ENCODE data around the gene CD58.

CD58 gene

GRCh38 chr1:116487031-116487430, 83.8 kb downstream of the CD58 start:
- H3K9ac ChIP-seq (ENCODE audit: low read length in 5 of 5): no peak overlapping the region
- no peak overlapping the region for H3K4me3 ChIP-seq (ENCODE audit: low read depth in 1 of 5, low read length in 5 of 5)
- no peak overlapping the region for H3K27ac ChIP-seq (ENCODE audit: low read depth, low read length)
- H3K4me1 ChIP-seq (ENCODE audit: control insufficient read depth in 5 of 5, insufficient read depth in 5 of 5, low read length in 5 of 5): peaks cover 0 to 13% (median 3%) of the 10 kb centered on the region in 5 donors
- H3K36me3 ChIP-seq (ENCODE audit: control insufficient read depth in 5 of 5, insufficient read depth in 5 of 5, low read length in 5 of 5): no peaks in the 10 kb centered on the region
- H3K27me3 ChIP-seq (ENCODE audit: control insufficient read depth in 5 of 5, insufficient read depth in 4 of 5, low read length in 5 of 5): no peaks in the 10 kb centered on the region
- H3K9me3 ChIP-seq (ENCODE audit: control insufficient read depth in 5 of 5, low read length in 5 of 5): no peaks in the 10 kb centered on the region

DNA sequence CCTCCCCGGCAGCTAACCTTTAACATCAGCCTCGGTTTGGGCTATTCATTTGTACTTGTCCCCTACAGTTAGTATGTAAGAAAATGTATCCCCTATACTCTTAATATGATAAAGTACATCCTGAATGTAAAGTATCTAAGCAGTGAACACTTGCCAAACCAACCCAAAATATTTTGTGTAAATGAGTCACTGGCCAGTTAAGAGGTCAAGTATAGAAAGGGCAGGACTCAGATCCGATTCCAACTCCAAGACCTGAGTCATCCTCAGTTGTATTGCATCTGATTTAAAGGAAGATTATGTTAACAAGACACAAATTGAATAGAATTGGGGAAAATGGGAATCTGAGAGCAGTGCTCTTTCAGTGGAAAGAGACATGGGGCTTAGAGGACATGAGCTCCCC, 84.4 kb downstream of the CD58 start:
- Histone ChIP-seq H3K4me3 (ENCODE audit: low read depth in 1 of 5, low read length in 5 of 5) (no peak overlapping the region), H3K27ac (ENCODE audit: low read depth, low read length) (no peak overlapping the region), H3K36me3 (ENCODE audit: control insufficient read depth in 5 of 5, insufficient read depth in 5 of 5, low read length in 5 of 5) (no peaks in the 10 kb centered on the region), H3K9me3 (ENCODE audit: control insufficient read depth in 5 of 5, low read length in 5 of 5) (no peaks in the 10 kb centered on the region), H3K9ac (ENCODE audit: low read length in 5 of 5) (no peak overlapping the region), H3K27me3 (ENCODE audit: control insufficient read depth in 5 of 5, insufficient read depth in 4 of 5, low read length in 5 of 5) (no peaks in the 10 kb centered on the region), H3K4me1 (ENCODE audit: control insufficient read depth in 5 of 5, insufficient read depth in 5 of 5, low read length in 5 of 5) (peaks cover 0 to 13% (median 3%) of the 10 kb centered on the region in 5 donors)

- Histone ChIP-seq H3K9ac (ENCODE audit: low read length in 5 of 5) (no peak overlapping the region), H3K4me3 (ENCODE audit: low read depth in 1 of 5, low read length in 5 of 5) (no peak overlapping the region), H3K4me1 (ENCODE audit: control insufficient read depth in 5 of 5, insufficient read depth in 5 of 5, low read length in 5 of 5) (peaks cover 0 to 13% (median 3%) of the 10 kb centered on the region in 5 donors), H3K27ac (ENCODE audit: low read depth, low read length) (no peak overlapping the region), H3K9me3 (ENCODE audit: control insufficient read depth in 5 of 5, low read length in 5 of 5) (no peaks in the 10 kb centered on the region), H3K27me3 (ENCODE audit: control insufficient read depth in 5 of 5, insufficient read depth in 4 of 5, low read length in 5 of 5) (no peaks in the 10 kb centered on the region), H3K36me3 (ENCODE audit: control insufficient read depth in 5 of 5, insufficient read depth in 5 of 5, low read length in 5 of 5) (no peaks in the 10 kb centered on the region)
Measured at GRCh38 chr1:116485976-116486375, 84.8 kb downstream of the CD58 start.

- no peak overlapping the region for H3K4me3 ChIP-seq (ENCODE audit: low read depth in 1 of 5, low read length in 5 of 5)
- no peak overlapping the region for H3K27ac ChIP-seq (ENCODE audit: low read depth, low read length)
- H3K27me3 ChIP-seq (ENCODE audit: control insufficient read depth in 5 of 5, insufficient read depth in 4 of 5, low read length in 5 of 5): no peaks in the 10 kb centered on the region
- no peak overlapping the region for H3K9ac ChIP-seq (ENCODE audit: low read length in 5 of 5)
- H3K9me3 ChIP-seq (ENCODE audit: control insufficient read depth in 5 of 5, low read length in 5 of 5): no peaks in the 10 kb centered on the region
- no peaks in the 10 kb centered on the region for H3K36me3 ChIP-seq (ENCODE audit: control insufficient read depth in 5 of 5, insufficient read depth in 5 of 5, low read length in 5 of 5)
- H3K4me1 ChIP-seq (ENCODE audit: control insufficient read depth in 5 of 5, insufficient read depth in 5 of 5, low read length in 5 of 5): peaks cover 0 to 13% (median 3%) of the 10 kb centered on the region in 5 donors
Measured at GRCh38 chr1:116485071-116485735, 85.6 kb downstream of the CD58 start.

- Histone ChIP-seq H3K4me1 (ENCODE audit: control insufficient read depth in 5 of 5, insufficient read depth in 5 of 5, low read length in 5 of 5) (peaks cover 0 to 7% (median 3%) of the 10 kb centered on the region in 5 donors), H3K27ac (ENCODE audit: low read depth, low read length) (no peak overlapping the region), H3K9me3 (ENCODE audit: control insufficient read depth in 5 of 5, low read length in 5 of 5) (no peaks in the 10 kb centered on the region), H3K4me3 (ENCODE audit: low read depth in 1 of 5, low read length in 5 of 5) (no peak overlapping the region), H3K27me3 (ENCODE audit: control insufficient read depth in 5 of 5, insufficient read depth in 4 of 5, low read length in 5 of 5) (no peaks in the 10 kb centered on the region), H3K36me3 (ENCODE audit: control insufficient read depth in 5 of 5, insufficient read depth in 5 of 5, low read length in 5 of 5) (no peaks in the 10 kb centered on the region), H3K9ac (ENCODE audit: low read length in 5 of 5) (no peak overlapping the region)
Measured at GRCh38 chr1:116483481-116484309, 87.1 kb downstream of the CD58 start.

DNA sequence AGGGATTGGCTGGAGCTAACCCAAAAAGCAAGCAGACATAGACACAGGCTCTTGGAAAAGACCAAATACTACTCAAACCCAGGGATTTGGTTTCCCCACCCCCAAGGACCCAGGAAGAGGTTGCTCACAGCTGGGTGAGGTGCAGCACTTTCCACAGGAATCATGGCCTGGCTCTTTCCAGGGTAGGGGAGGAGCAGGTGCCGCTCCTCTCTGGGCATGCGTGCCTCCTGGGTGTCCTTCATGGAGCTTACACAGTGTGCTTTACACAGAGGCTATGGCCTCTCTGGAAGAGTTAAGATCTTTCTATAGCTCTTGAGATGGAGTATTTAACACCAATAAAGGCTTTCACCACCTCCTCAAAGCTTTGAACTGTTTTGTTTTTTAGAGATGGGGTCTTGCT, 88.3 kb downstream of the CD58 start:
- H3K9ac ChIP-seq (ENCODE audit: low read length in 5 of 5): no peak overlapping the region
- no peaks in the 10 kb centered on the region for H3K36me3 ChIP-seq (ENCODE audit: control insufficient read depth in 5 of 5, insufficient read depth in 5 of 5, low read length in 5 of 5)
- peaks cover 0 to 7% (median 3%) of the 10 kb centered on the region in 5 donors for H3K4me1 ChIP-seq (ENCODE audit: control insufficient read depth in 5 of 5, insufficient read depth in 5 of 5, low read length in 5 of 5)
- H3K9me3 ChIP-seq (ENCODE audit: control insufficient read depth in 5 of 5, low read length in 5 of 5): no peaks in the 10 kb centered on the region
- H3K4me3 ChIP-seq (ENCODE audit: low read depth in 1 of 5, low read length in 5 of 5): no peak overlapping the region
- H3K27me3 ChIP-seq (ENCODE audit: control insufficient read depth in 5 of 5, insufficient read depth in 4 of 5, low read length in 5 of 5): peaks cover 0 to 2% (median 0%) of the 10 kb centered on the region in 5 donors
- H3K27ac ChIP-seq (ENCODE audit: low read depth, low read length): no peak overlapping the region

DNA sequence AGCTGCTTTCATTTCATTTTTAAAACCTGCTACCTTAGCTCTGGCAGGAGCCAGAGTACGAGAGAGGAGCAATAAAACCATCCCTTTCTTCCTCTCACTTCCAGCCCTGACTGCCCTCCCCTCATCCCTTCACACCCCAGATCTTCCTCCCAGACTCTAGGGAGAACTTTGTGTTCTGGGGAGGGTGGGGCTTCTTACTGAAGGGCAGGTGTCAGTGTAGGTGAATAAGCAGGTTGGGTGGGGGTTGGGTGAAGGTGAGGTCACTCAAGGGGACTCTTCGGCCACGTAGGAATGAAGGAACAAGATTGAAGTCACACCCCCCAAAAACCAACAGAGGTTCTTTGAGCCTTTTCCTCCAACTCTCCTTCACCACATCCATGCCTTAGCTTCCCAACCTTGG, 88.9 kb downstream of the CD58 start:
- Histone ChIP-seq H3K4me3 (ENCODE audit: low read depth in 1 of 5, low read length in 5 of 5) (no peak overlapping the region), H3K4me1 (ENCODE audit: control insufficient read depth in 5 of 5, insufficient read depth in 5 of 5, low read length in 5 of 5) (peaks cover 0 to 7% (median 3%) of the 10 kb centered on the region in 5 donors), H3K9me3 (ENCODE audit: control insufficient read depth in 5 of 5, low read length in 5 of 5) (no peaks in the 10 kb centered on the region), H3K27me3 (ENCODE audit: control insufficient read depth in 5 of 5, insufficient read depth in 4 of 5, low read length in 5 of 5) (peaks cover 0 to 2% (median 0%) of the 10 kb centered on the region in 5 donors), H3K27ac (ENCODE audit: low read depth, low read length) (no peak overlapping the region), H3K9ac (ENCODE audit: low read length in 5 of 5) (no peak overlapping the region), H3K36me3 (ENCODE audit: control insufficient read depth in 5 of 5, insufficient read depth in 5 of 5, low read length in 5 of 5) (no peaks in the 10 kb centered on the region)

- Histone ChIP-seq H3K9ac (ENCODE audit: low read length in 5 of 5) (no peak overlapping the region), H3K27ac (ENCODE audit: low read depth, low read length) (no peak overlapping the region)
Measured at GRCh38 chr1:116478621-116479020, 92.2 kb downstream of the CD58 start.

DNA sequence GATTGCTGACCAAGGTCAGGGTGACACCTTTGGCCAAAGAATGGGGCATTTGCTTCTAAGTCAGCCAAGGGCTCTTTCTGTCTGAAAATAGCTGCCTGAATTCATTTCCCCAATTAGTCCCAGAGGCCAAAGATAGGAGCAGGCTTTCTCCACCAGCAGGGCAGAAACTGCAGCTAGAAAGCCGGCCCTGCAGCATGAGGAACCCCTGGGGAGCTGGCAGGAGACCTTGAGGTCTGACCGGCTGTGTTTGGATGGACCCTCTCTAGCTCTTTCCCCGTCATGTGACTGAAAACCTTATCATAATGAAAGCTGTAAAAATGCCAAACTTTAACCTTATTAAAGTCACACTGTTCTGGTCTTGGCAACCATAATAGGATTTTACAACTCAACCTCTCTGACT, 93.4 kb downstream of the CD58 start:
- H3K27ac ChIP-seq (ENCODE audit: low read depth, low read length): no peak overlapping the region

More at GRCh38 chr1:116478621-116479020, 92.2 kb downstream of the CD58 start:
- H3K4me3 ChIP-seq (ENCODE audit: low read depth in 1 of 5, low read length in 5 of 5): no peak overlapping the region
- H3K36me3 ChIP-seq (ENCODE audit: control insufficient read depth in 5 of 5, insufficient read depth in 5 of 5, low read length in 5 of 5): no peaks in the 10 kb centered on the region
- no peaks in the 10 kb centered on the region for H3K9me3 ChIP-seq (ENCODE audit: control insufficient read depth in 5 of 5, low read length in 5 of 5)
- no peaks in the 10 kb centered on the region for H3K4me1 ChIP-seq (ENCODE audit: control insufficient read depth in 5 of 5, insufficient read depth in 5 of 5, low read length in 5 of 5)
- peaks cover 0 to 2% (median 0%) of the 10 kb centered on the region in 5 donors for H3K27me3 ChIP-seq (ENCODE audit: control insufficient read depth in 5 of 5, insufficient read depth in 4 of 5, low read length in 5 of 5)

GRCh38 chr1:116476321-116476720, 94.5 kb downstream of the CD58 start:
- Histone ChIP-seq H3K9me3 (ENCODE audit: control insufficient read depth in 5 of 5, low read length in 5 of 5) (no peaks in the 10 kb centered on the region), H3K27me3 (ENCODE audit: control insufficient read depth in 5 of 5, insufficient read depth in 4 of 5, low read length in 5 of 5) (peaks cover 0 to 2% (median 0%) of the 10 kb centered on the region in 5 donors), H3K4me1 (ENCODE audit: control insufficient read depth in 5 of 5, insufficient read depth in 5 of 5, low read length in 5 of 5) (no peaks in the 10 kb centered on the region), H3K9ac (ENCODE audit: low read length in 5 of 5) (no peak overlapping the region), H3K27ac (ENCODE audit: low read depth, low read length) (no peak overlapping the region), H3K4me3 (ENCODE audit: low read depth in 1 of 5, low read length in 5 of 5) (no peak overlapping the region), H3K36me3 (ENCODE audit: control insufficient read depth in 5 of 5, insufficient read depth in 5 of 5, low read length in 5 of 5) (no peaks in the 10 kb centered on the region)

More for the DNA sequence above, 93.4 kb downstream of the CD58 start:
- peaks cover 0 to 2% (median 0%) of the 10 kb centered on the region in 5 donors for H3K27me3 ChIP-seq (ENCODE audit: control insufficient read depth in 5 of 5, insufficient read depth in 4 of 5, low read length in 5 of 5)
- no peaks in the 10 kb centered on the region for H3K9me3 ChIP-seq (ENCODE audit: control insufficient read depth in 5 of 5, low read length in 5 of 5)
- no peaks in the 10 kb centered on the region for H3K36me3 ChIP-seq (ENCODE audit: control insufficient read depth in 5 of 5, insufficient read depth in 5 of 5, low read length in 5 of 5)
- no peaks in the 10 kb centered on the region for H3K4me1 ChIP-seq (ENCODE audit: control insufficient read depth in 5 of 5, insufficient read depth in 5 of 5, low read length in 5 of 5)
- H3K9ac ChIP-seq (ENCODE audit: low read length in 5 of 5): no peak overlapping the region
- no peak overlapping the region for H3K4me3 ChIP-seq (ENCODE audit: low read depth in 1 of 5, low read length in 5 of 5)
